Vagina (tissue), 2 donors: ENCODE measurements around the gene OPRL1. TPM values are rescaled to one million over a fixed set of nuclear protein-coding genes. Genes with fewer than 3 reads are reported as not detected.

Experiments used
- DNase-seq, 2 donors: peaks; one replicate each; pipeline ENCODE4 v3.0.0-alpha.2; 2017; ENCODE audit errors: extremely low spot score in 2 of 2
- H3K27ac ChIP-seq: fragments of 200-600 bp; sonication (generic); one replicate; pipeline ENCODE4 v1.5.1; 2019
- H3K27me3 ChIP-seq: fragments of 200-600 bp; sonication (generic); one replicate; pipeline ENCODE4 v1.5.1; 2019
- H3K36me3 ChIP-seq, 2 donors: fragments of 200-600 bp; sonication (generic); one replicate each; pipeline ENCODE4 v1.5.1; 2017 to 2019
- H3K4me1 ChIP-seq: fragments of 200-600 bp; sonication (generic); one replicate; pipeline ENCODE4 v1.5.1; 2019
- H3K4me3 ChIP-seq, 2 donors: fragments of 200-600 bp; sonication (generic); 1 replicate in 1 of 2; 2 replicates in 1 of 2; pipeline ENCODE4 v1.5.1; 2016 to 2019
- H3K9me3 ChIP-seq: fragments of 200-600 bp; sonication (generic); one replicate; pipeline ENCODE4 v1.5.1; 2019
- POLR2A ChIP-seq, 2 donors: fragments of 450-650 bp; IDR thresholded peaks; one replicate each; pipeline ENCODE4 v1.6.1; 2017; ENCODE audit warnings: antibody characterized with exemption in 2 of 2, mild to moderate bottlenecking in 2 of 2, moderate library complexity in 2 of 2
- POLR2AphosphoS5 ChIP-seq, 2 donors: sonication (generic); formaldehyde crosslinking; IDR thresholded peaks; one replicate each; pipeline ENCODE4 v1.9.0; 2017; ENCODE audit warnings: antibody characterized with exemption in 2 of 2, mild to moderate bottlenecking in 2 of 2, low read depth in 1 of 2; ENCODE audit not compliant: insufficient read depth in 1 of 2
- intact Hi-C: fragments of 100-400 bp; cut with DNase I; formaldehyde crosslinking; loops from one replicate; pipeline ENCODE4 v1.15.1; 2023
- total RNA-seq: library from RNA; depleted of rRNA; stranded (reverse); fragments of >200 nt; gene quantifications from one replicate; pipeline ENCODE4 v1.2.3, GENCODE V29; 2016
- TF ChIP-seq, protein P1 (sequence below), 3 experiments: fragments of 450-650 bp in 2 of 3; fragments of 200-600 bp in 1 of 3; sonication (generic) in 1 of 3; IDR thresholded peaks; one replicate each; pipeline ENCODE4 v1.5.1; 2017 to 2019; ENCODE audit warnings: antibody characterized with exemption in 3 of 3, mild to moderate bottlenecking in 2 of 3, moderate library complexity in 2 of 3

OPRL1 gene
- 1.5 TPM for total RNA-seq

DNA sequence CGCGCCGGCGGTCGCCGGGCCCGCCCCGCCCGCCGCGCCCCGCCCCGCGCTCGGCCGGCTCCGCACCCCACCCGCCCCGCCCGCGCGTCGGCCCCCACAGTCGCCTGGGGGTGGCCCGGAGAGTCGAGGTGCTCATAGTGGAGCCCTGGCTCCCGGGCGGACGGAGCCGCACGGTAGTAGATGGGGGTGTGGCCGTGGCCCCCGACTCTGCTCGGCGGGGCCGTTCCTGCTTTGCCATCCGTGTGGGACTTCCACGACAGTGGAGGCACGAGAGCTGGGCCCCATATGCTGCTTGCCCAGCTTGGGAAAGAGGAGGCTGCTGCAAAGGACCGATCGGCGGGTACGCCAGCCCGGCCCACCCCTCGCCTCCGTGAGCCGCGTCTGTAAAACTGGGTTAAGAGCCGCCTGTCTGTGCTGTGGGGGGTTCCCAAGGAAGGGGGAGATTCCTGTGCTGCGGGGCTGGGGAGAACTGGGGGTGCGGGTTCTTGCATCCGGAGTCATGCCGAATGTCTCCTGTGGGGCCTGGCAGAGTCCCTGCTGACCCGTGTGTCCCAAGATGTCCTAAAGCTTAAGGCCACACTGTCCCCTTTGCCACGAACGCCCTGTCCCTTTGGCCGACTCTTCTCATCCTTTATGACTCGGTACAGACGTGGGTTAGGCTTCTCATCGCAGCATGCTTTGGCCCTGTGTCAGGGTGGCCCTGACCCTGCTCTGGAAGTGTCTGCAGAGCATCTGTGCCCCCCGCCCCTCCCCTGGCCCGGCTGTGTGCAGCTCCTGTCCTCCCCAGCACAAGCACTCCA is at the start of gene OPRL1:
Gene OPRL1, plus strand, starts transcription at position 70 of the 800 bp plus-strand sequence. CDS start 12,639 bp downstream, outside the sequence.
- TF ChIP-seq POLR2A (IDR thresholded peaks at IDR 0.05): no peak
- TF ChIP-seq, protein P1, sequence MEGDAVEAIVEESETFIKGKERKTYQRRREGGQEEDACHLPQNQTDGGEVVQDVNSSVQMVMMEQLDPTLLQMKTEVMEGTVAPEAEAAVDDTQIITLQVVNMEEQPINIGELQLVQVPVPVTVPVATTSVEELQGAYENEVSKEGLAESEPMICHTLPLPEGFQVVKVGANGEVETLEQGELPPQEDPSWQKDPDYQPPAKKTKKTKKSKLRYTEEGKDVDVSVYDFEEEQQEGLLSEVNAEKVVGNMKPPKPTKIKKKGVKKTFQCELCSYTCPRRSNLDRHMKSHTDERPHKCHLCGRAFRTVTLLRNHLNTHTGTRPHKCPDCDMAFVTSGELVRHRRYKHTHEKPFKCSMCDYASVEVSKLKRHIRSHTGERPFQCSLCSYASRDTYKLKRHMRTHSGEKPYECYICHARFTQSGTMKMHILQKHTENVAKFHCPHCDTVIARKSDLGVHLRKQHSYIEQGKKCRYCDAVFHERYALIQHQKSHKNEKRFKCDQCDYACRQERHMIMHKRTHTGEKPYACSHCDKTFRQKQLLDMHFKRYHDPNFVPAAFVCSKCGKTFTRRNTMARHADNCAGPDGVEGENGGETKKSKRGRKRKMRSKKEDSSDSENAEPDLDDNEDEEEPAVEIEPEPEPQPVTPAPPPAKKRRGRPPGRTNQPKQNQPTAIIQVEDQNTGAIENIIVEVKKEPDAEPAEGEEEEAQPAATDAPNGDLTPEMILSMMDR (IDR thresholded peaks at IDR 0.05): no peak
- TF ChIP-seq POLR2AphosphoS5 (IDR thresholded peaks at IDR 0.05; ENCODE audit: insufficient read depth in 1 of 2, low read depth in 1 of 2): no peak
- Histone ChIP-seq H3K36me3 (no peaks in the 10 kb centered on the region), H3K4me3 (peak within 1 kb of the TSS; percentile 65 to 87), H3K4me1 (peaks cover 39% of the 10 kb centered on the region), H3K27ac (peak within 1 kb of the TSS; percentile 78), H3K9me3 (no peaks in the 10 kb centered on the region), H3K27me3 (no peaks in the 10 kb centered on the region)
- no peak for DNase-seq
- intact Hi-C loops: no loop called here

DNA sequence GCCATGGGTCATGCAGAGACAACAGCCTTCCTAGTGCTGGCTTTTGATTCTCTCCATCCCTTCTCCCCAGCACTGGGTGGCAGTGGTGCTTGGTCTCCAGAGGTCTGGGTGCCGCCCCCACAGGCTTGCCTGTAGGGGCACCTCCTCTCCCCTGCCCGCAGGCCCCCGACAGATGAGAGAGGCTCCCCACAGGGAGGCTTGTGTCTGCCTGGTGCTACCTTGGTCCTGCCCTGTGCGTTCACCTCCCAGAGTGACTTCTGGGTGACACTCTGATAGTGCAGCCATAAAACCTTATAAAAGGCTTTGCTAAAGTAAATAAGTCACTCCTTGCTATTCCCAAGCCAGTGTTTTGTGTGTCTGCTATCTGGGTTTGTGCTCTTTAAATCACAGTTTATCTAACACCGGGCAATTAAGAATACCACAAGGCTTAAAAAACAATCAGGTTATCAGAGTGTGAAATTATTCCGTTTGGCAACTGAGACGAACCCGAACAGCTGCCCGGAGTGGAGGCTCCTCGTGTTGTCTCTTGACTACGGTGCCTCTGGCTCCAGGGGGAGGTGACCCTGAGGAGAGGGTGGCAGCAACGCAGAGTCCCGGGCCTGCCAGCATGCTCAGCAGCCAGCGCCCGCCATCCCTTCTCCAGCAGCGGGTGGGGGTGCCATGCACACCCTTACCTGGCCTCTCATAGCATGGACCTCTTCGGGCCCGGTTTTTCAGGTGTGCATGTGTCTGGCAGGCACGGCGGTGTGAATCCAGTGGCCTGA is 49.3 kb upstream of the OPRL1 start:
- no peak for TF ChIP-seq POLR2AphosphoS5 (IDR thresholded peaks at IDR 0.05; ENCODE audit: insufficient read depth in 1 of 2, low read depth in 1 of 2)
- no peak for TF ChIP-seq POLR2A (IDR thresholded peaks at IDR 0.05)
- TF ChIP-seq, protein P1 (IDR thresholded peaks at IDR 0.05): no peak
- intact Hi-C loops: no loop called here
- H3K36me3 ChIP-seq: peaks cover 0 to 70% of the 10 kb centered on the region in 2 donors

DNA sequence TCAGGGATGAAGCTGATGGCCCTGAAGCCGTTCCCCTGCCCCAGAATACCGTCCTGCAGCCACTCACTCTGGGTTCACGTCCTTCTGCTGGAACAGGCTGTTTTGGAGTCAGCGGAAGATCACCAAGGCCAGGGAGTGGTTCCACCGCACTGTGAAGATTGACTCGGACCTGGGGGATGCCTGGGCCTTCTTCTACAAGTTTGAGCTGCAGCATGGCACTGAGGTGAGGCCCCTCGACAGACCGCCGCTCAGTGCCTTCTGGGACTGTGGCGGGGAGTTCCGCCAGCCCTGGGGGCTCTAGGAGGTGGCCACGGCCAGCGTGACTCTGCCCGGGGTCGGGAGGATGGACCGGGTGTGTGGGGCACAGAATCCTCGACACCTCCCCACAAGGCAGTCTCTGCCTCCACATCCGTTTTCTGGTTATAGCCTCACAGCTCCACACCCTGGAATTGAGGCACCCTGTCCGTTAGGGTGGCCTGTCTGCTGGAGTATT is 48.0 kb upstream of the OPRL1 start:
- Histone ChIP-seq H3K9me3 (no peaks in the 10 kb centered on the region), H3K4me1 (no peaks in the 10 kb centered on the region), H3K27ac (no peak overlapping the region), H3K4me3 (no peak overlapping the region), H3K27me3 (no peaks in the 10 kb centered on the region), H3K36me3 (peaks cover 0 to 57% of the 10 kb centered on the region in 2 donors)
- TF ChIP-seq POLR2AphosphoS5 (IDR thresholded peaks at IDR 0.05; ENCODE audit: insufficient read depth in 1 of 2, low read depth in 1 of 2): no peak
- intact Hi-C loops: no loop called here
- no peak for DNase-seq

More for the DNA sequence above, 49.3 kb upstream of the OPRL1 start:
- H3K4me3 ChIP-seq: no peak overlapping the region
- H3K27me3 ChIP-seq: no peaks in the 10 kb centered on the region
- no peaks in the 10 kb centered on the region for H3K4me1 ChIP-seq
- DNase-seq: no peak
- H3K27ac ChIP-seq: no peak overlapping the region
- H3K9me3 ChIP-seq: no peaks in the 10 kb centered on the region

DNA sequence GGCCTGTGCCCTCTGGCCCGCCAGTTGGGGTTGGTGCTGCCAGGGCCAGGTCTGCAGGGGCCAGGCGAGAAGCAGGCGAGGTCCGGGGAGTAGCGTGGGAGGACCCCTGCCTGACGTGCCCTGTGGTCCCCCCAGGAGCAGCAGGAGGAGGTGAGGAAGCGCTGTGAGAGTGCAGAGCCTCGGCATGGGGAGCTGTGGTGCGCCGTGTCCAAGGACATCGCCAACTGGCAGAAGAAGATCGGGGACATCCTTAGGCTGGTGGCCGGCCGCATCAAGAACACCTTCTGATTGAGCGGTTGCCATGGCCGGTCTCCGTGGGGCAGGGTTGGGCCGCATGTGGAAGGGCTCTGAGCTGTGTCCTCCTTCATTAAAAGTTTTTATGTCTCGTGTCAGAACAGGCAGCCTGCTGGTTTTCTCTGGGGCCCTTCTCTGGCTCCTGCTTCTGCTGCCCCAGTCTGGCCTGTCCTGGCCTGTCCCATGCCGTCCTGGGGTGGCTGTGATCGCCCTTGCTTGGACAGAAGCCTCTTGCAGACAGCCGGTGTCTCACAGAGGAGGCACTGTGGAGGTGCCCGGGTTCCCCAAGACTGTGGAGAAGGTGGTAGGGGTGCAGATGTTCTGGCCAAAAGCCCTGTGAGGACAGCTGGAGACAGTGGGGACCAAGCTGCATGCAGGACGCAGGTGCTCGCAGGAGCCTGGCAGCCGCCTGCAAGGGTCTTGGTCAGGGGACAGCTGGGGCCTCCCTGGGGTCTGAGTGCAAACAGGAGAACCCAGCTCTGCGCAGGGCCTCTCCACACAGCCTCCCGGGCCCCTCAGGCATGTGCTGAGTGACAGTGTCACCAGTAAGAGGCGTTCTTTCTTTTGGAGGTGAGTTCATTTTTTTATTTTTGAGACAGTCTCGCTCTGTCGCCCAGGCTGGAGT is 46.9 kb upstream of the OPRL1 start:
- Histone ChIP-seq H3K27me3 (peaks cover under 1% of the 10 kb centered on the region), H3K9me3 (no peaks in the 10 kb centered on the region), H3K4me1 (peaks cover 3% of the 10 kb centered on the region), H3K27ac (no peak overlapping the region), H3K36me3 (peaks cover 0 to 46% of the 10 kb centered on the region in 2 donors), H3K4me3 (no peak overlapping the region)
- TF ChIP-seq POLR2A (IDR thresholded peaks at IDR 0.05): no peak
- peak in 1 of 2 donors; percentile 4 for TF ChIP-seq POLR2AphosphoS5 (IDR thresholded peaks at IDR 0.05; ENCODE audit: insufficient read depth in 1 of 2, low read depth in 1 of 2)
- intact Hi-C loops: no loop called here
- DNase-seq: no peak

DNA sequence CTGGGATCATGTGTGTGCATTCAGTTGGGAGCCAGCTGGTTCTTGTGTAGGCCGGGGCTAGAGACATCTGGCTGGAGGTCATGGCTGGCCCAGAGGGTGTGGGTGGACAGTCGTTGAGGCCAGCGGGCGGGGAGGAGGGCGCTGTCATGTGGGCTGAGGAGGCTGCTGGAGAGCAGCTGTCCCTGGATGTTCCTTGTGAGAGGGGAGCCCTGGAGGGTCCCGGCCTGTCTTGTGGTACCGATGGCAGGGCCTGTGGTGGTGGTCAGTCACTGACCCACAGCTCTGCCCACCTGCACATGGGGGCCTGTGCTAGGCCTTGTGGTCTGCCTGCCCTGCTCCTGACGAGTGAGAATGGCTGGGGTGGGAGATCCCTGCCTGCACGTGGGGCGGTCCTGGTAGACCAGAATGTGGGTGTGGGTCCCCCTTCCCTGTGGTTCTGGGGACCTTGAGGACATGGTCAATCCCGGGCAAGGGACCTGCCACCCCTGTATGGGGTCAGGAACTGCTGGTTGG is 45.8 kb upstream of the OPRL1 start:
- no peak overlapping the region for H3K27ac ChIP-seq
- H3K4me1 ChIP-seq: peaks cover 14% of the 10 kb centered on the region
- TF ChIP-seq, protein P1 (IDR thresholded peaks at IDR 0.05): no peak
- TF ChIP-seq POLR2A (IDR thresholded peaks at IDR 0.05) (no peak), POLR2AphosphoS5 (IDR thresholded peaks at IDR 0.05; ENCODE audit: insufficient read depth in 1 of 2, low read depth in 1 of 2) (no peak)
- peaks cover 0 to 37% of the 10 kb centered on the region in 2 donors for H3K36me3 ChIP-seq
- H3K27me3 ChIP-seq: peaks cover 7% of the 10 kb centered on the region
- intact Hi-C loops: no loop called here
- no peaks in the 10 kb centered on the region for H3K9me3 ChIP-seq
- DNase-seq: no peak
- H3K4me3 ChIP-seq: no peak overlapping the region
